ENCODE results near the gene OR4C11.

OR4C11 gene

GRCh38 chr11:55648027-55648426 is 40.6 kb upstream of the OR4C11 start, which contains the start of gene OR4S2:
TSS of gene OR4S2 (plus strand) at chr11:55648327. CDS start at chr11:55650904, 2,577 bp downstream.
- no peaks in the 10 kb centered on the region for H3K27me3 ChIP-seq (ENCODE audit: insufficient read depth, poor library complexity, severe bottlenecking)
- no peak for TF ChIP-seq POLR2AphosphoS5 (IDR thresholded peaks at IDR 0.05; ENCODE audit: low read depth)
- H3K27ac ChIP-seq (replicated peaks) = no peak within 1 kb of the TSS
- no peak for DNase-seq (ENCODE audit: low read depth in 1 of 2, low spot score in 1 of 2)
- no peak within 1 kb of the TSS for H3K4me3 ChIP-seq (replicated peaks; ENCODE audit: insufficient read depth, low read length)

DNA sequence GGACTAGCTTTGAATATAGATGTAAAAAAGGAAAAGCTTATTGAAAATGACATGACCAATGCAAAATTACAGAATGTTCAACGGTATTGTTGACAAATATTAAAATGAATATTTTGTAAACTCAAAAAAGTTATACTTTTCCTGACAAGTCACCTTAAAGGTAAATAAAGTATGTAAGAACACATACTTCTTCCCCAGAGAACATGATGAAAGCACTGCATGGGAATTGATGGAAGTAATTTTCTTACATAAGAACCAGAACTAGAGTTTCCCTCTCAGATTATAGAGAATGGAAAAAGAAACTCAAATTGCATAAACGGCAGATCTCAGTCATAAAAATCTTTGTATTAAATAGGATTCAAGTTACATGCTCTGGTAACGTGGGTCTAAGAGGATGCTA is 27.4 kb upstream of the OR4C11 start, which contains the start of gene OR4P4:
TSS of gene OR4P4 (plus strand) at position 301 of the 400 bp plus-strand sequence.
- no peaks in the 10 kb centered on the region for H3K27me3 ChIP-seq (ENCODE audit: insufficient read depth, poor library complexity, severe bottlenecking)
- no peak for DNase-seq (ENCODE audit: low read depth in 1 of 2, low spot score in 1 of 2)
- no peak for TF ChIP-seq GABPA (IDR thresholded peaks at IDR 0.05; ENCODE audit: low read depth)
- TF ChIP-seq, protein P1, sequence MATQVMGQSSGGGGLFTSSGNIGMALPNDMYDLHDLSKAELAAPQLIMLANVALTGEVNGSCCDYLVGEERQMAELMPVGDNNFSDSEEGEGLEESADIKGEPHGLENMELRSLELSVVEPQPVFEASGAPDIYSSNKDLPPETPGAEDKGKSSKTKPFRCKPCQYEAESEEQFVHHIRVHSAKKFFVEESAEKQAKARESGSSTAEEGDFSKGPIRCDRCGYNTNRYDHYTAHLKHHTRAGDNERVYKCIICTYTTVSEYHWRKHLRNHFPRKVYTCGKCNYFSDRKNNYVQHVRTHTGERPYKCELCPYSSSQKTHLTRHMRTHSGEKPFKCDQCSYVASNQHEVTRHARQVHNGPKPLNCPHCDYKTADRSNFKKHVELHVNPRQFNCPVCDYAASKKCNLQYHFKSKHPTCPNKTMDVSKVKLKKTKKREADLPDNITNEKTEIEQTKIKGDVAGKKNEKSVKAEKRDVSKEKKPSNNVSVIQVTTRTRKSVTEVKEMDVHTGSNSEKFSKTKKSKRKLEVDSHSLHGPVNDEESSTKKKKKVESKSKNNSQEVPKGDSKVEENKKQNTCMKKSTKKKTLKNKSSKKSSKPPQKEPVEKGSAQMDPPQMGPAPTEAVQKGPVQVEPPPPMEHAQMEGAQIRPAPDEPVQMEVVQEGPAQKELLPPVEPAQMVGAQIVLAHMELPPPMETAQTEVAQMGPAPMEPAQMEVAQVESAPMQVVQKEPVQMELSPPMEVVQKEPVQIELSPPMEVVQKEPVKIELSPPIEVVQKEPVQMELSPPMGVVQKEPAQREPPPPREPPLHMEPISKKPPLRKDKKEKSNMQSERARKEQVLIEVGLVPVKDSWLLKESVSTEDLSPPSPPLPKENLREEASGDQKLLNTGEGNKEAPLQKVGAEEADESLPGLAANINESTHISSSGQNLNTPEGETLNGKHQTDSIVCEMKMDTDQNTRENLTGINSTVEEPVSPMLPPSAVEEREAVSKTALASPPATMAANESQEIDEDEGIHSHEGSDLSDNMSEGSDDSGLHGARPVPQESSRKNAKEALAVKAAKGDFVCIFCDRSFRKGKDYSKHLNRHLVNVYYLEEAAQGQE (IDR thresholded peaks at IDR 0.05; ENCODE audit: insufficient replicate concordance, low read depth) = no peak
- no peak for TF ChIP-seq CTCF (IDR thresholded peaks at IDR 0.05; ENCODE audit: insufficient read depth, low read length)
- no peak for TF ChIP-seq POLR2AphosphoS5 (IDR thresholded peaks at IDR 0.05; ENCODE audit: low read depth)
- TF ChIP-seq SPI1 (IDR thresholded peaks at IDR 0.05; ENCODE audit: borderline replicate concordance, low read depth) = no peak
- no peak within 1 kb of the TSS for H3K27ac ChIP-seq (replicated peaks)
- H3K4me3 ChIP-seq (replicated peaks; ENCODE audit: insufficient read depth, low read length) = no peak within 1 kb of the TSS

GRCh38 chr11:55624531-55624930 is 17.1 kb upstream of the OR4C11 start:
- DNase-seq (ENCODE audit: low read depth in 1 of 2, low spot score in 1 of 2) = no peak
- no peaks in the 10 kb centered on the region for H3K27me3 ChIP-seq (ENCODE audit: insufficient read depth, poor library complexity, severe bottlenecking)
- no peak overlapping the region for H3K27ac ChIP-seq (replicated peaks)
- no peak for TF ChIP-seq CTCF (IDR thresholded peaks at IDR 0.05; ENCODE audit: insufficient read depth, low read length)
- no peak for TF ChIP-seq SPI1 (IDR thresholded peaks at IDR 0.05; ENCODE audit: borderline replicate concordance, low read depth)
- no peak for TF ChIP-seq GABPA (IDR thresholded peaks at IDR 0.05; ENCODE audit: low read depth)
- TF ChIP-seq, protein P1 (IDR thresholded peaks at IDR 0.05; ENCODE audit: insufficient replicate concordance, low read depth) = no peak
- TF ChIP-seq POLR2AphosphoS5 (IDR thresholded peaks at IDR 0.05; ENCODE audit: low read depth) = no peak
- H3K4me3 ChIP-seq (replicated peaks; ENCODE audit: insufficient read depth, low read length) = no peak overlapping the region

GRCh38 chr11:55572548-55572947 is 34.9 kb downstream of the OR4C11 start:
- TF ChIP-seq POLR2AphosphoS5 (IDR thresholded peaks at IDR 0.05; ENCODE audit: low read depth) (no peak), GABPA (IDR thresholded peaks at IDR 0.05; ENCODE audit: low read depth) (no peak), SPI1 (IDR thresholded peaks at IDR 0.05; ENCODE audit: borderline replicate concordance, low read depth) (no peak), CTCF (IDR thresholded peaks at IDR 0.05; ENCODE audit: insufficient read depth, low read length) (no peak)
- TF ChIP-seq, protein P1 (IDR thresholded peaks at IDR 0.05; ENCODE audit: insufficient replicate concordance, low read depth) = no peak
- H3K27ac ChIP-seq (replicated peaks) = no peak overlapping the region
- no peak for DNase-seq (ENCODE audit: low read depth in 1 of 2, low spot score in 1 of 2)
- H3K27me3 ChIP-seq (ENCODE audit: insufficient read depth, poor library complexity, severe bottlenecking) = no peaks in the 10 kb centered on the region
- H3K4me3 ChIP-seq (replicated peaks; ENCODE audit: insufficient read depth, low read length) = no peak overlapping the region

Measured in HL-60 (cell line).